Mesothelial cell of epicardium (in vitro differentiated cells): ENCODE data around the gene C5orf63. TPM values are rescaled to one million over a fixed set of nuclear protein-coding genes. Genes with fewer than 3 reads are reported as not detected.
"Not testable (repeated sequence)": the region's sequence is repeated elsewhere in the genome, so short reads cannot be mapped to it uniquely, and the experiment has no call there.

ENCODE experiments used
- DNase-seq, 2 experiments: peaks; one replicate each; pipeline ENCODE4 v3.0.0; 2021; ENCODE audit warnings: low spot score in 2 of 2; ENCODE audit not compliant: unreplicated experiment in 2 of 2
- H3K27ac Mint-ChIP-seq: 2 replicates; pipeline ENCODE4 v1.8.0; 2021; ENCODE audit warnings: mixed read lengths
- H3K27me3 Mint-ChIP-seq: 2 replicates; pipeline ENCODE4 v1.8.0; 2021; ENCODE audit warnings: low read depth, mixed read lengths
- H3K36me3 Mint-ChIP-seq: 2 replicates; pipeline ENCODE4 v1.8.0; 2021; ENCODE audit warnings: mixed read lengths
- H3K4me1 Mint-ChIP-seq: 2 replicates; pipeline ENCODE4 v1.8.0; 2021; ENCODE audit warnings: mixed read lengths
- H3K4me3 Mint-ChIP-seq: 2 replicates; pipeline ENCODE4 v1.8.0; 2021; ENCODE audit warnings: mild to moderate bottlenecking, moderate library complexity, mixed read lengths
- H3K9me3 Mint-ChIP-seq: 2 replicates; pipeline ENCODE4 v1.8.0; 2021; ENCODE audit warnings: mixed read lengths
- CTCF ChIP-seq: fragments of 200-600 bp; sonication (generic); IDR thresholded peaks from one replicate; pipeline ENCODE4 v1.5.0; 2021; ENCODE audit warnings: antibody characterized with exemption; ENCODE audit not compliant: unreplicated experiment
- total RNA-seq: library from RNA; stranded (reverse); gene quantifications from 3 replicates; pipeline ENCODE4 v1.2.1, GENCODE V29; 2021

C5orf63 gene
- total RNA-seq, 1 donor from 2014 or later: 2.3 TPM

- Mint-ChIP-seq H3K9me3 (no peaks in the 10 kb centered on the region), H3K27ac (no peak overlapping the region), H3K27me3 (no peaks in the 10 kb centered on the region), H3K36me3 (no peaks in the 10 kb centered on the region), H3K4me1 (peaks cover 15% of the 10 kb centered on the region), H3K4me3 (no peak overlapping the region)
- DNase-seq: no peak
- TF ChIP-seq CTCF: no peak
Measured at GRCh38 chr5:127009784-127010183, 63.5 kb downstream of the C5orf63 start.

- Mint-ChIP-seq H3K36me3 (no peaks in the 10 kb centered on the region), H3K9me3 (no peaks in the 10 kb centered on the region), H3K4me3 (no peak overlapping the region), H3K4me1 (peaks cover 12% of the 10 kb centered on the region), H3K27me3 (no peaks in the 10 kb centered on the region), H3K27ac (no peak overlapping the region)
- no peak for TF ChIP-seq CTCF
- DNase-seq: no peak
Measured at GRCh38 chr5:127008300-127008975, 64.9 kb downstream of the C5orf63 start.

- DNase-seq: no peak
- no peak for TF ChIP-seq CTCF
- Mint-ChIP-seq H3K4me1 (peaks cover 8% of the 10 kb centered on the region), H3K9me3 (no peaks in the 10 kb centered on the region), H3K27me3 (no peaks in the 10 kb centered on the region), H3K27ac (no peak overlapping the region), H3K4me3 (no peak overlapping the region), H3K36me3 (no peaks in the 10 kb centered on the region)
Measured at GRCh38 chr5:127007522-127007921, 65.8 kb downstream of the C5orf63 start.

GRCh38 chr5:127006744-127007143 is 66.6 kb downstream of the C5orf63 start:
- H3K4me3 Mint-ChIP-seq: no peak overlapping the region
- H3K4me1 Mint-ChIP-seq: peaks cover 13% of the 10 kb centered on the region
- TF ChIP-seq CTCF: no peak
- no peaks in the 10 kb centered on the region for H3K27me3 Mint-ChIP-seq
- no peaks in the 10 kb centered on the region for H3K36me3 Mint-ChIP-seq
- DNase-seq: no peak
- no peaks in the 10 kb centered on the region for H3K9me3 Mint-ChIP-seq
- H3K27ac Mint-ChIP-seq: no peak overlapping the region

GRCh38 chr5:127005282-127005681 is 68.0 kb downstream of the C5orf63 start:
- H3K4me1 Mint-ChIP-seq: peaks cover 18% of the 10 kb centered on the region

GRCh38 chr5:127004721-127005120 is 68.6 kb downstream of the C5orf63 start:
- TF ChIP-seq CTCF: no peak
- H3K27ac Mint-ChIP-seq: no peak overlapping the region
- no peaks in the 10 kb centered on the region for H3K27me3 Mint-ChIP-seq
- H3K36me3 Mint-ChIP-seq: no peaks in the 10 kb centered on the region
- H3K4me3 Mint-ChIP-seq: no peak overlapping the region
- H3K9me3 Mint-ChIP-seq: no peaks in the 10 kb centered on the region
- no peak for DNase-seq
- H3K4me1 Mint-ChIP-seq: peaks cover 18% of the 10 kb centered on the region

More at GRCh38 chr5:127005282-127005681, 68.0 kb downstream of the C5orf63 start:
- not testable (repeated sequence) for H3K27me3 Mint-ChIP-seq, H3K4me3 Mint-ChIP-seq, H3K27ac Mint-ChIP-seq, DNase-seq, H3K36me3 Mint-ChIP-seq, H3K9me3 Mint-ChIP-seq
